IMR-90 (cell line): ENCODE measurements around the gene AUTS2. TPM values are rescaled to one million over a fixed set of nuclear protein-coding genes. Genes with fewer than 3 reads are reported as not detected.

Experiments used
- ATAC-seq: fragments of 200-7000 bp; cut with Tn5 transposase; 2 replicates; pipeline ENCODE4 v1.9.1; 2020; ENCODE audit warnings: low read depth, mild to moderate bottlenecking, moderate library complexity
- BruUV-seq: library from RNA; stranded (reverse); fragments of 400-500 nt; replicated peaks from 2 replicates; lab custom pipeline; 2021; lab: Mats Ljungman, UMichigan
- CTCF ChIA-PET: fragments of 300-600 bp; formaldehyde crosslinking; extraction: SDS; loops from one replicate; lab custom pipeline; 2021; ENCODE audit warnings: antibody characterized with exemption; lab: Yijun Ruan, JAX
- POLR2A ChIA-PET: fragments of 300-600 bp; sonication (Branson Sonifier 250); formaldehyde crosslinking; loops from one replicate; lab custom pipeline; 2022; ENCODE audit warnings: antibody characterized with exemption; ENCODE audit not compliant: unreplicated experiment; lab: Charles Lee
- DNase-seq: peaks from one replicate; pipeline ENCODE4 v3.0.0; 2013
- H2AFZ ChIP-seq: replicated peaks from 2 replicates; pipeline ENCODE3; 2013; ENCODE audit warnings: low read length, mild to moderate bottlenecking; ENCODE audit not compliant: poor library complexity
- H2AK5ac ChIP-seq: 2 replicates; pipeline ENCODE4 v1.6.1; 2013; ENCODE audit warnings: low read depth, low read length, inconsistent platforms
- H2AK9ac ChIP-seq: replicated peaks from 2 replicates; pipeline ENCODE3; 2013; ENCODE audit warnings: mild to moderate bottlenecking, low read depth, low read length, moderate library complexity; ENCODE audit not compliant: poor library complexity
- H2BK120ac ChIP-seq: 2 replicates; pipeline ENCODE4 v1.6.1; 2013; ENCODE audit warnings: low read depth, low read length, inconsistent platforms
- H2BK15ac ChIP-seq: 3 replicates; pipeline ENCODE4 v1.6.1; 2013; ENCODE audit warnings: low read depth, low read length, inconsistent platforms
- H2BK20ac ChIP-seq: 2 replicates; pipeline ENCODE4 v1.6.1; 2013; ENCODE audit warnings: low read depth, mild to moderate bottlenecking, inconsistent platforms, low read length, moderate library complexity
- H2BK5ac ChIP-seq: 2 replicates; pipeline ENCODE4 v1.6.1; 2013; ENCODE audit warnings: mild to moderate bottlenecking, low read depth, low read length, inconsistent platforms; ENCODE audit not compliant: poor library complexity, severe bottlenecking
- H3K14ac ChIP-seq: replicated peaks from 2 replicates; pipeline ENCODE4 v1.6.1; 2013; ENCODE audit warnings: low read depth, low read length, inconsistent platforms
- H3K18ac ChIP-seq: 2 replicates; pipeline ENCODE4 v1.6.1; 2013; ENCODE audit warnings: low read depth, low read length, control low read depth
- H3K23ac ChIP-seq: 2 replicates; pipeline ENCODE4 v1.6.1; 2013; ENCODE audit warnings: low read depth, low read length, inconsistent platforms
- H3K27ac ChIP-seq: 2 replicates; pipeline ENCODE4 v1.5.1; 2013; ENCODE audit warnings: mild to moderate bottlenecking, control low read depth, low read length; ENCODE audit not compliant: insufficient read depth
- H3K27me3 ChIP-seq: 2 replicates; pipeline ENCODE4 v1.6.1; 2013; ENCODE audit warnings: low read length; ENCODE audit not compliant: control insufficient read depth, insufficient read depth
- H3K36me3 ChIP-seq: 2 replicates; pipeline ENCODE4 v1.6.1; 2013; ENCODE audit warnings: low read length, mixed read lengths; ENCODE audit not compliant: control insufficient read depth, insufficient read depth
- H3K4ac ChIP-seq: 2 replicates; pipeline ENCODE4 v1.6.1; 2013; ENCODE audit warnings: low read depth, low read length, inconsistent platforms
- H3K4me1 ChIP-seq: 2 replicates; pipeline ENCODE4 v1.6.1; 2013; ENCODE audit warnings: low read length, mixed read lengths; ENCODE audit not compliant: control insufficient read depth, insufficient read depth
- H3K4me2 ChIP-seq: 2 replicates; pipeline ENCODE4 v1.6.1; 2013; ENCODE audit warnings: low read depth, mild to moderate bottlenecking, control low read depth, low read length, moderate library complexity
- H3K4me3 ChIP-seq: 2 replicates; pipeline ENCODE4 v1.5.1; 2013; ENCODE audit warnings: low read depth, mild to moderate bottlenecking, control low read depth, low read length, moderate library complexity; ENCODE audit not compliant: insufficient read depth
- H3K56ac ChIP-seq: 2 replicates; pipeline ENCODE4 v1.6.1; 2013; ENCODE audit warnings: low read length, inconsistent platforms; ENCODE audit not compliant: insufficient read depth; ENCODE audit errors: extremely low read depth
- H3K79me1 ChIP-seq, 2 experiments: 2 replicates each; pipeline ENCODE4 v1.6.1; 2013; ENCODE audit warnings: low read length in 2 of 2, inconsistent platforms in 1 of 2, low read depth in 1 of 2
- H3K9ac ChIP-seq: 2 replicates; pipeline ENCODE4 v1.6.1; 2013; ENCODE audit warnings: low read depth, low read length, control low read depth
- H3K9me1 ChIP-seq: 2 replicates; pipeline ENCODE4 v1.6.1; 2013; ENCODE audit warnings: low read length, inconsistent platforms; ENCODE audit not compliant: insufficient read depth
- H3K9me3 ChIP-seq: 2 replicates; pipeline ENCODE4 v1.6.1; 2013; ENCODE audit warnings: low read length; ENCODE audit not compliant: control insufficient read depth, insufficient read depth
- H4K20me1 ChIP-seq: 2 replicates; pipeline ENCODE4 v1.6.1; 2013; ENCODE audit warnings: low read length, inconsistent platforms; ENCODE audit not compliant: insufficient read depth
- H4K5ac ChIP-seq: 2 replicates; pipeline ENCODE4 v1.6.1; 2013; ENCODE audit warnings: mild to moderate bottlenecking, low read depth, low read length, control low read depth
- H4K8ac ChIP-seq, 2 experiments: 2 replicates each; pipeline ENCODE4 v1.6.1; 2013; ENCODE audit warnings: low read depth in 2 of 2, low read length in 2 of 2, control low read depth in 1 of 2, inconsistent platforms in 1 of 2
- H4K91ac ChIP-seq: 2 replicates; pipeline ENCODE4 v1.6.1; 2013; ENCODE audit warnings: low read depth, low read length, inconsistent platforms; ENCODE audit not compliant: insufficient read depth
- CHD1 ChIP-seq: IDR thresholded peaks from 2 replicates; pipeline ENCODE4 v1.6.1; 2012; ENCODE audit warnings: low read depth, low read length, improper control_type of control experiment
- MAFK ChIP-seq: IDR thresholded peaks from 2 replicates; pipeline ENCODE4 v1.6.1; 2012; ENCODE audit warnings: low read depth, low read length, improper control_type of control experiment
- WGBS, 2 experiments: methylation state at CpG; one replicate each; pipeline versions ENCODE4 v1.1.5 to v1.1.7; 2013; ENCODE audit warnings: missing lambda C conversion rate in 2 of 2; ENCODE audit not compliant: insufficient read length in 1 of 2; ENCODE audit errors: extremely low coverage in 2 of 2; 5-methylcytosine and 5-hydroxymethylcytosine counted together
- dilution Hi-C: fragments of 300-500 bp; cut with HindIII; formaldehyde crosslinking; loops from one replicate; pipeline ENCODE4 v1.14.3; 2018; ENCODE audit warnings: low sequenced_read_pairs; ENCODE audit not compliant: unreplicated experiment
- in situ Hi-C: fragments of 300-500 bp; cut with MboI; formaldehyde crosslinking; loops from 3 replicates; pipeline ENCODE4 v1.14.3; 2019; ENCODE audit warnings: low sequenced_read_pairs, inconsistent platforms, mixed read lengths
- intact Hi-C: fragments of 100-400 bp; cut with micrococcal nuclease; formaldehyde crosslinking; loops from 2 replicates; pipeline ENCODE4 v1.10.0; 2022
- polyA plus RNA-seq, 3 experiments: library from polyadenylated mRNA; depleted of rRNA; stranded (reverse); fragments of >200 nt; gene quantifications; 2 replicates each; pipeline ENCODE4 v1.2.3, GENCODE V29; 2012; ENCODE audit warnings: low replicate concordance in 1 of 3
- total RNA-seq: library from RNA; depleted of rRNA; stranded (reverse); fragments of >200 nt; gene quantifications from 2 replicates; pipeline ENCODE4 v1.2.3, GENCODE V29; 2012

The AUTS2 gene
- total and polyA plus RNA-seq, 2 of the 4 experiments (the other 2 are of a cell fraction): 0.90 to 3.0 TPM

- H4K20me1 ChIP-seq: no peaks in the 10 kb centered on the region
- H2AK9ac ChIP-seq: no peak overlapping the region
- intact Hi-C loops (no loop called here), dilution Hi-C loops (no loop called here), in situ Hi-C loops (no loop called here)
- H2AFZ ChIP-seq: no peak overlapping the region
- peaks cover 2% of the 10 kb centered on the region; the same call in 1 of the 2 replicates for H3K27me3 ChIP-seq
- no peak overlapping the region for H2BK5ac ChIP-seq
- H3K27ac ChIP-seq: no peak overlapping the region
- no peak for DNase-seq
- H3K9ac ChIP-seq: no peak overlapping the region
- H3K4ac ChIP-seq: no peak overlapping the region
- TF ChIP-seq MAFK (no peak), CHD1 (no peak)
- H3K9me1 ChIP-seq: no peaks in the 10 kb centered on the region
- H4K91ac ChIP-seq: no peak overlapping the region
- H4K8ac ChIP-seq: no peak overlapping the region
- ATAC-seq: no peak
- H4K5ac ChIP-seq: no peak overlapping the region
- no peak overlapping the region for H2BK20ac ChIP-seq
- no peak overlapping the region for H3K4me3 ChIP-seq
- no peak overlapping the region for H3K23ac ChIP-seq
- no peaks in the 10 kb centered on the region for H3K79me1 ChIP-seq
- WGBS, 2 experiments: 81% methylated on average over 3 of the region's 16 CpGs; no CpG with 5 or more reads in 1 of the 2 experiments
- no peak overlapping the region for H2AK5ac ChIP-seq
- no peak overlapping the region for H3K56ac ChIP-seq
- ChIA-PET POLR2A (no interaction called here), CTCF (no interaction called here)
- BruUV-seq: no TSS peak
- H3K9me3 ChIP-seq: no peaks in the 10 kb centered on the region
- no peaks in the 10 kb centered on the region for H3K4me1 ChIP-seq
- no peak overlapping the region for H3K14ac ChIP-seq
- H3K4me2 ChIP-seq: no peak overlapping the region
- no peak overlapping the region for H2BK120ac ChIP-seq
- H3K36me3 ChIP-seq: no peaks in the 10 kb centered on the region
- H3K18ac ChIP-seq: no peak overlapping the region
- no peak overlapping the region for H2BK15ac ChIP-seq
Observed at GRCh38 chr7:70668606-70669358, 1070.5 kb downstream of the AUTS2 start.
